Astrocyte (in vitro differentiated cells and primary cell): ENCODE measurements around the gene RPUSD3.

Source experiments
- EZH2 ChIP-seq: IDR thresholded peaks from 2 replicates; pipeline ENCODE4 v1.6.1; 2012; ENCODE audit warnings: mild to moderate bottlenecking, low read length, inconsistent platforms; ENCODE audit not compliant: insufficient read depth
- TF ChIP-seq, protein P1 (sequence below): IDR thresholded peaks from 2 replicates; pipeline ENCODE4 v1.5.1; 2011; ENCODE audit warnings: low read depth, mild to moderate bottlenecking, inconsistent platforms, low read length, moderate library complexity; ENCODE audit not compliant: insufficient read depth

DNA sequence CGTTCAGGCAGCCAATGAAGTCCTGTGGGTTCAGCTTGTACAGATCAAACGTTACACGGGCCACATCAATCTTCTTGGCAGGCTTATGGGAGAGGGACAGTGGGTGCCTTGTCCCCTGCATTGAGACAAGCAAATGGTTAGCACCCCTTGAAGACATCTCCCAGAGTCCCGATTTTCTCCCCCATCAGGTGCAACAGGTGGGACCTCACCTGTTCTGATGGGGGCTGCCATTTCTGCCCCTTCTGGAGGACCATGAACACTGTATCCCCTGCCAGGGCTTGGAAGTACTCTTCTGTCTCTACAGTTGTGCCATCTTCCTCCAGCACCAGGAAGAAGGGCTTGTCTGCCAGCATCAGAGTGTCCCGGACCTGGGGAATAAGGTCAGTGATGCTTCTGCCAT, 26.1 kb upstream of the RPUSD3 start:
- TF ChIP-seq, protein P1, sequence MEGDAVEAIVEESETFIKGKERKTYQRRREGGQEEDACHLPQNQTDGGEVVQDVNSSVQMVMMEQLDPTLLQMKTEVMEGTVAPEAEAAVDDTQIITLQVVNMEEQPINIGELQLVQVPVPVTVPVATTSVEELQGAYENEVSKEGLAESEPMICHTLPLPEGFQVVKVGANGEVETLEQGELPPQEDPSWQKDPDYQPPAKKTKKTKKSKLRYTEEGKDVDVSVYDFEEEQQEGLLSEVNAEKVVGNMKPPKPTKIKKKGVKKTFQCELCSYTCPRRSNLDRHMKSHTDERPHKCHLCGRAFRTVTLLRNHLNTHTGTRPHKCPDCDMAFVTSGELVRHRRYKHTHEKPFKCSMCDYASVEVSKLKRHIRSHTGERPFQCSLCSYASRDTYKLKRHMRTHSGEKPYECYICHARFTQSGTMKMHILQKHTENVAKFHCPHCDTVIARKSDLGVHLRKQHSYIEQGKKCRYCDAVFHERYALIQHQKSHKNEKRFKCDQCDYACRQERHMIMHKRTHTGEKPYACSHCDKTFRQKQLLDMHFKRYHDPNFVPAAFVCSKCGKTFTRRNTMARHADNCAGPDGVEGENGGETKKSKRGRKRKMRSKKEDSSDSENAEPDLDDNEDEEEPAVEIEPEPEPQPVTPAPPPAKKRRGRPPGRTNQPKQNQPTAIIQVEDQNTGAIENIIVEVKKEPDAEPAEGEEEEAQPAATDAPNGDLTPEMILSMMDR = no peak
- TF ChIP-seq EZH2 = no peak
